Right kidney (tissue), 1 donor: ENCODE results near the gene ARMC7.

ENCODE experiments used
- DNase-seq: peaks from one replicate; pipeline ENCODE4 v3.0.0-alpha.2; 2016

ARMC7 gene

DNA sequence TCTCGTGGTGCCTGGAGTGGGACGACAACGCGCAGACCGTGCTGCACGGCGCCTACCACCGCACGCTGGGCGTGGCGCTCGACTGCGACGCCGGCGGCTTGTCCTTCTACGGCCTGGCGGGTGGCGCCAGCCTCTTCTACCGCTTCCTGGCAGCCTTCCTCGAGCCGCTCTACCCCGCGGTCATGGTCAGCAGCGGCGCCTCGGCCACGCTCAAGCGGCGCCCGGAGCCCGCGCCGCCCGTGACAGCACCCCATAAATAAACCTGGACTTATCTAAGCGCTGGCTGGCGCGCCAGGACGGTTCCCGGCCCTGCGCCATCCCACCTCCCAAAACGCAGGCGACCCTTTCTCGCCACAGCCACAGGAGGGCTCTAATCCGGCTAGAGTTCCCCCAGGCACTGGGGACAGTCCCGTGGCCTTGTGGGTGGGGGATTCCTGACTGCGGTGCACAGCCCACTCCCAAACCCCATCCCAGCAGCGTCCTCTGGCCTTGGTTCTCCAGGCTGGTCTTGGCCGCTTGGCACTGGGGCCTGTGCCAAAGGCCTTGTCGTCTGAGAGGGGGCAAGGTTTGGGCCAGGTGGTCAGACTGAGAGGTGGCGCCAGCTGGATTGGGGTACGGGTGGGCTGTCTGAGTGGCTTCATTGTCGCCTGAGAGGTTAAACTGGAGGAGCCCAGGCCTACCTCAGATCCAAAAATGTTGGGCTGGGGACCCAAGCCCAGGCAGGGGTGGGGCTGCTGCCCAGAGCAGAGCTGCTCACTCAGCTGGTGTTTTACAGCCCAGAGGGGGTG lies 32.1 kb upstream of the ARMC7 start:
- peak; percentile 88 for DNase-seq

DNA sequence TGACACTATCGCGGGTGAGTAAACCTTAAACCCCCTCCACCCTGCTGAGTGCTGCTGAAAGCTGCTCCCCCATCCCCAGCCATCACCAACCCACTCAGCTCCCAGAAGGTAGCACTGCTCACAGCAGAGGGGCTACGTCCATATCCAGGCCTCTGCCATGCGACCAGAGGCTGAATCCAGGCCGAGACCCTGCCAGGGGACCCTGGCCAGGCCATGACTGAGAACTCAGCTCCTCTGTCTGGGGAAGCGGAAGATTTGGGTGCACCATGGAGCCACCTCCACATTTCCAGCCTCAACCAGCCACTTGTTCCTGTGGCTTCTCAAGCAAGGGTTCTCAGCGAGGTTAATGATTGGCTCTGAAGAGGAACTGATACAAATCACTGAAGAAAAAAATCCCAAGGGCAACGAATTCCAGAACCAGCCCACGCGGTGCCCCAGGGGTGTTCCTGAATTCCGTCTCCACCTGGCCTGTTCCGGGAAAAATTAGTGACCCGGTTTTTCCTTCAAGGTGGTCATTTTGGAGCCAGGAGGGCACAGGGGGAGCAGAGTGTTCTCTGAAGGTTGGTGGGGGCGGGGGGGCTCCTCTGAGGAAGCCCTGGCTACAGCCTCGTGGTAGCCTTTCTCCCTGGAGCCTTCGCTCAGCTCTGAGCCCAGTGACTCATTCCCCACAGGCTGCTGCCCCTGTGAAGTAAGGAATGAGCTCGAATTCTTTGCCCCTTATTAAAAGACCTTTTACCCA lies 31.3 kb upstream of the ARMC7 start:
- DNase-seq = peak; percentile 66

DNA sequence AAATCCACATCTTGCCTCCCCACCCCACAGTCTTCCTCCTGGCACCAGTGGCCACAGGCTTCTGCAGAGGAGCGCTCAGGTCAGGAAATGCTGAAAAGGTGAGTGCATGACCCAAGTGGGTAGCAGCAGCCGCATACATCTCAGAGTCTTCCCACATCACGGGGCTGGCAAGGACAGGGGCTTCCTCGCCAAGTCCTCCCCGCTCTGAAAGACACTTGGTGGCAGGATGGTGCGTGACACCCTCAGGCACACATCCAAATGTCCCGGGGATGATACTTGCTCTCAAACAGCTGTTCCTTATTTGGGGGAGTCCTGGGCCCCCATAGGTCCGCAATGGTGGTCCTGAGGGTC lies 30.8 kb upstream of the ARMC7 start:
- DNase-seq = peak; percentile 49

DNA sequence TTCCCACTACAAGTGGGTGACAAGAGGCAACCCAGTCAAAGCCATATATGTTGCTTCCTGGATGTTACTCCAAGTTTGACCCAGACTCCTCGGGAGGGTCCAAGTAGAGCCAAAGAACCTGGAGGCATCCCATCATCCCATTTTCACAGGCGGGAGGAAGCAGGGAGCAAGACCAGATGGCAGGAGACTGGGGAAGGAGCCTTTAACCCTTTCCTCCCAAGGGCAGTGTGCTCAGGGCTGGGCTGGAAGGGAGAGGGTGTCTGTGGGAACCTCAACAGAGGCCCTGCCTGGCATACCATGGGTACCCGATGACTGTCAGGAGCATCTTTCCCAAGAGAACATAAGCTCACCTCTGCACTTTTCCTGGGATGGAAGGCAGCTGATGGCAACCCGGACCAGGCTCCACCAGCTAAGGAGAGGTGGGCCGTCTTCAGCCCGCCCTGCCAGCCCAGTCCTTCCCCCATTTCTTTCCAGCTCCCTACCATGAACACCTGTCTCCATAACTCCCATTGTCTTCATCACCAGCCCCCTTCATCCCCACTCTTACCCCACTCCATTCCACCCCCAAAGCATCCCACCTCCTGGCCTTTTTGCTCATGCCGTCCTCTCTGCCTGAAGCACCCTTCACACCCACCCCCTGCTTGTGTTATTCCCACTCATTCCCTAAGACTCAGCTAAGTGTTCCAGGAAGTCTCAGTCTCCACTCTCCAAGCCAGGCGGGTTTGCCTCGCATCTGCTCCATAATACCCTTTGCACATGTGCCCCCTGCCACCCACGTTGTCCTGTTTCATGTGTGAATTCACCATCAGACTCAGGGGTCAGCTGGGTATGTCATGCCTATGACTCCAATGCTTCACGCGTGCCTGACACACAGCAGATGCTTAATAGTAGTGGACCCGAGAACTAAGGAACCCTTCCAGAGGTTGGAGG lies 27.9 kb upstream of the ARMC7 start:
- no peak for DNase-seq

DNA sequence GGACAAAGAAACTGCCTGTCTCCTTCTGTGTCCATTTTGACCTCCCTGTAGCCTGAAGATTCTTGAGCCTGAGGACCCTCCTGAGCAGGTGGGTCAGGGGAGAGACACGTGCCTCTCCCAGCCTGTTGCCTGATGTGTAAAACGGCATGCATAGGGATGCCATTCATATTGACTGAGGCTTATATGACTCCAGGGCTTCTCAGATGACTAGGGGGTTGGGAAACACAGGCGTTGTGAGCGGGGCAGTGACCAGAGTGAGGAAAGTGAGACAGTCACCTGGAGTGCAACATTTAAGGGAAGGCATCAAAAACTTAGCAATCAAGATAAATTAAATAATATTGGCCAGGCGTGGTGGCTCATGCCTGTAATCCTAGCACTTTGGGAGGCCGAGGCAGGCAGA lies 27.1 kb upstream of the ARMC7 start:
- no peak for DNase-seq

DNA sequence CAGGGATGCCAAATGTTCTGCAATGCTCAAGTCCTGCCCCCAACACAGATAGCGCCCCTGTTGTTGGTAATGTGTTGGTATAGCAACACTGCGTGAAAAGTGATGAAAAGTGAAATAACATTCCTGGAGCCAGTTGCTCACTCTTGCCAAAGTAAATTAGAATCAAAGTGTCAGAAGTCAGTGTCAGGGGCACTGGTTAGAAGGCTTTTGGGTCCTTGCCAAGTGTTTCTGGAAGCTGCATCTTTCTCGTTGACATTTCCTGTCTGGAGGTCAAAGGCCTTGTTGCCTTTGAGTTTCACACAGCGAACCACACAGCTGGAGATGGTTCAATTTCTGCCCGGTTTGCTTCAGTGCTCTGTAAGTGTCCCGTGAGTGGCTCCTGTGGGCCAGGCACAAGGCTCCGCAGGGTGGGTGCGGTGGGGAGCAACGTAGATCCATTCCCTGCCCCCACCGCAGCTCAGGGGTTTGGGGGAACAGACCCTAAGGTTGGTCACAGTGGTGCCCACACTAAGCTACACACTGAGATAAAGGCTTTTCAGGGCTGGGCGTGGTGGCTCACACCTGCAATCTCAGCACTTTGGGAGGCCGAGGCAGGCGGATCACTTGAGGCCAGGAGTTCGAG lies 25.6 kb upstream of the ARMC7 start:
- no peak for DNase-seq

DNA sequence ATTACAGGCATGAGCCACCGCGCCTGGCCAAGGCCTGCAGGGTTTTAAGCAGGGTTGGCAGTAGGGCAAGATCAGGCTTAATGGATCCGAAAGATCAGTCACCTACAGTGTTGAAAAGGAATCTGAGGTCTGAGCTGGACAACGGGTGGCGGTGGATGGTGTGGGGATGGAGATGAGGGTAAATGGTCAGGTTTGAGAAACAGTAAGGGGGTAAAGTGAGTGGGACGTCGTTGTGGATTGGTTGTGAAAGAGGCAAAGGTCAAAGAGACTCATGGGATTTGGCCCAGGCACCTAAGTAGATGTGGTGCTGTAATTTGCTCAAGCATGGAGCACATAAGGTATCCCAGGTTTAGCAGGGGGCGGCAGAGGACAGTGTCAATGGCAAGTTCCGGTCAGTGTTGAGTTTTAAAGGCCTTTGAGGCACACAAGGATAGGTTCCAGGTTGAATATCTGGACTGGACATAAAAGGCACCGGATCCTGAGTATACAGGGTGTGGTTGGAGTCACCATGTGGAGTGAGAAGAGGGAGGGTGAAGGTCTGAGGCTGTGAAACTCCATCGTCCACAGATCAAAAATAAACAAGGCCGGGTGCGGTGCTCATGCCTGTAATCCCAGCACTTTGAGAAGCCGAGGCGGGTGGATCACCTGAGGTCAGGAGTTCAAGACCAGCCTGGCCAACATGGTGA lies 23.1 kb upstream of the ARMC7 start:
- no peak for DNase-seq

DNA sequence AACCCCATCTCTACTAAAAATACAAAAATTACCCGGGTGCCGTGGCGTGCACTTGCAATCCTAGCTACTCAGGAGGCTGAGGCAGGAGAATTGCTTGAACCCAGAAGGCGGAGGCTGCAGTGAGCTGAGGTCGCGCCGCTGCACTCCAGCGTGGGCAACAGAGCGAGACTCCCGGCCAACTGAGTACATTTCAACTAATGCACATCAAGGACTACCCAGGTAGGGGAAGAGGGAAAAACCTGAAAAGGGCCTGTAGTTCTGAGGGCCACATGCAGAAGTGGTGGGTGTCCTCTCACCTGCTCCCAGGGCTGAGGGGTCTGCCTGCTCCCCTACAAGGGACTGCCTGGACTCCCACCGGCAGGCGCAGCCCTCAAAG lies 22.6 kb upstream of the ARMC7 start:
- no peak for DNase-seq

DNA sequence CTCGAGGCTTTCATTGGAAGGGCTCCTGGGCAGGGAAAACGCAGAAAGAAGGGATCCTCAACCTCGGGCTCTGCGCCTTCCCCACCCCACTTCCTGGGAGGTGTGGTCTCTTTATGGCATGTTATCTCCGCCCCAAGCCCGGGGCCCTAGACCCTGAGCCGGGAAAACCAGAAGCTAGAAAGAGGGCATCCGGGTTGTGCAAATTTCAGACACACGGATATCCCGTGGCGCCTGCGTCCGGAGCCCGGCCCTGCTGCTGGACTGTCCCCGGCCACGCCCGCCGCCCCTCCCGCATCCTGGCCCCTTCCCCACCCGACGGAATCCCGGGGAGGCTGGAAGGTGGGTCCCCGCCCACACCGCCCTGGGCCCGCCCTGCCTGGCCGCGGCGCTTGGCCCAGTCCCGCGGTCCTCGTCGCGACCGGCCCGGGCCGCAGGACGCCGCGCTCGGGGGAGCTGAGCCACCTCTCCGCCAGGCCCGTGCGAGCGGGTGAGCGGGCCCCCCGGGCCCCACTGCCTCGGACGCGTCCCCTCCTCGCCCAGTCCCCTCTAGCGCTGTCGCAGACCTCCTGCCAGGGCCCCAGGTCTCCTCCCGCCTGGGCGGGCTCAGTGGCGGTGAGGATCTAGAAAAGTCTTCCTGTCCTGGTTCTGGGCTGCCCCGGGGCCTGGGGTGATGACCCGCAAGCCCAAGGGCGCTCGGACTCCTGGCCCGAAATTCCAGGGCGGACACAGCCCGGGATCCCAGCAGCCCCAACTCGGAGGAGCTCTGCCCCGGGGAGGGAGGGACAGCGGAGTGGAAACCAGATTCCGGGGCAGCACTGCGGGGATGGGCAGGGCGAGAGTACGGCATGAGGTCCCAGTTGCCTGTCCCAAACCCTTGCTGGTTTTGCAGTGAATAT lies 22.0 kb upstream of the ARMC7 start, which contains the start of gene SLC16A5:
Gene SLC16A5, plus strand, starts transcription at position 397 of the 896 bp plus-strand sequence. CDS start 5,683 bp downstream, outside the sequence.
- DNase-seq = peak; percentile 85

DNA sequence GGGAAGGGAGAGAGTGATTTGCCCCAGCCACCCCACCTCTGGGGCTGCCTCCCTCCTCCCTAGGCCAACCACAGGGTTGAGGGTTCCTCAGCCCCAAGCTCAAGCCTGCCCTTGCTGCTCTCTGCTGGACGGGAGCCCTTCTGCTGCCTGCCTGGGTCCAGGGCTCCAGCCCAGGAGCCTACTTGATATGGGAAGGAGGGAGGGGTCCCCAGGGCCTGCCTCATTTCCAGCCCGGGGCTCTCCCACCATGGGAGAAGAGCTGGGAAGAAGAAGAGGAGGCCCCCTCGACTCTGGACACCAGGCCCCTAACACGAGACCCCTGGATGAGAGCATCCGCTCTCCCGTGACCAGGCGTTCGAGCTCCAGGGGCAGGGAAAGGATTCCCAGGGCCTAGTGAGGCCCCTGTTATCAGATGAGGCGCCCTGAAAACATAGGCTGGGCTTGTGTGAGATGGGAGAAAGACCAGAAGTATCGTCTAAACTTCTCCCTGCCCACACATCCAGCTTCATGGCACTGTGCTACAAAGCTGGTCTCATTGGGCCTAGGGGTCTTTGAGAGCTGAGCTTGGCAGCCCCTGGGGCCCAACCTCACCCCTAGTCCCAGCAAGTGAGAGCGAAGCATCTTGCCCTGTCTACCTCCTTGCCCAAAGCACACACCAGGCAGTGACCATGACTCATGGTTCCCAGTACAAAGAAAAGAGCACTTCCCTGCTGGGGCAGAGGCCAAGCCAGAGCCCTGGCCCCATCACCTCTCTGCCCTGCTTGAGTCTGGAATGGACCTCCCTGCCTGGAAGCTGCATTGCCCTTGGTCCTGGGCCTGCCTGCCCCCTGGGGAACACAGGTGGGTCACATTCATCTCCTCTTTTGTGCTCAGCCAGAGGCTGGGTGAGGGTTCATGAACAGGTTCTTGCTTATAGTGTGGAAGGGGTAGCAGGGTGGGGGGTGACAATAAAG lies 21.0 kb upstream of the ARMC7 start:
- no peak for DNase-seq

DNA sequence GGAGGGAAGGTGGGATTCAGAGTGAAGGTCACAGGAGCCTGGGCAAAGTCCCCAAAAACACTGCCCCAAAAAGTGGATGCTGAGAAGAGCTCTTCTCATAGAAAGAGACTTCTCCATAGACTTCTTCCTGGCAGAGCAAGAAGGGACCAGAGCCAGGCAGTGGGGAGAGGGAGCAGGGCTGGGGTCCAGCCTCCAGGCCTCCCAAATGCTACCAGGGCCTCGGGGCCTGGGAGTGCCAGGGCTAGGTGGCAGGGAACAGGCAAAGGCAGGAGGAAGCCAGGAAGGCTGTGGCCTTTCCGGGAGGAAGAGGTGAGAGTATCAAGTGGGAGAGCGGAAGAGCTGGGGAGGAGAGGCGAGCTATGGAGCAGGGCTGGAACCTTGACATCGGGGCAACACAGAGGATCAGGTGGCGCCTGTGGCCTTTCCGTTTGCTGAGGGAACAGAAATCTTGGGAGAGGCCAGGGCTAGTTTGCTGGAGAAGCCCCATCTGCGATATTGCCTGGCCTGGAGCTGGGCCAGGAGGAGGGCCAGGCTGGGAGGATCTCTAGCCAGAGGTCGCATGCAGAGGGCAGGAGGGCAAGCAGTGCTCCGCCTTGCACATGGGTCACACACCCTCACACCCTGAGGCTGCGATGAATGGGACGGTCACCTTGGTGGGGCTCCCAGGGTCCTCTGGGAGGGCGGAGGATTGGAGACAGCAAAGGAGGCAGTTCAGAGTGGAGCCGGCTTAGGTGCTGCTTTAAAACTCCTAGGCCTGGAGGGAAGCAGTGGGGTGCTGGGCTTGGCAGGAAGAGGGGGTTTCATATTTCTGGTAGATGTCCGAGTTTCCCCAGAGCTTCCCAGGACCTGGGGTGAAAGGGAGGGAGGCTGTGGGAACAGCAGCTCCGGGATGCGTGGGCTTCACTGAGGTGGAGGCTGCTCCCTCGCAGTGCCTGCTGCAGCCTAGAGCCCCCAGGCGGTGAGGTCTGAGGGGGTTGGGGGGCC lies 18.6 kb upstream of the ARMC7 start:
- peak; percentile 45 for DNase-seq

DNA sequence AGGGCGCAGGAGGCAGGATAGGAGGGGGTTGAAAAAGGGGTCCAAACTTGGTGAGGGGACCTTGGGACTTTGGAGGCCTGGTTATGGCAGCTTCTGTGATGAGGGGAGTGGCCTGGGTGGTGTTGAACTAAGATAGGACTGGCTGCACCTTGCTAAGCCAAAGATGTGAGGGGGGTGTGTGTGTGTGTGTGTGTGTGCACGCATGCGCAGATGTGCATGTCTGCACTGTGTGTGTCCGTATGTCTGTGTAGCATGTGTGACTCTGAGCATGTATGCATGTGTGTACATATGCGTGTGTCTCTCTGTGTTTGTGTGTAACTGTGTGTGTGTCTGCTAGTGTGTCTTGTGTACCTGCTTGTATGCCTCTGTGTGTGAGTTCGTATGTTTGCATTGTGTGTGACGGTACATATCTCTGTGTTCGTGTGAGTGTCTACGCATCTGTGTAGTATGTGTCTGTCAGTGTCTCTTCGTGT lies 17.9 kb upstream of the ARMC7 start:
- no peak for DNase-seq

DNA sequence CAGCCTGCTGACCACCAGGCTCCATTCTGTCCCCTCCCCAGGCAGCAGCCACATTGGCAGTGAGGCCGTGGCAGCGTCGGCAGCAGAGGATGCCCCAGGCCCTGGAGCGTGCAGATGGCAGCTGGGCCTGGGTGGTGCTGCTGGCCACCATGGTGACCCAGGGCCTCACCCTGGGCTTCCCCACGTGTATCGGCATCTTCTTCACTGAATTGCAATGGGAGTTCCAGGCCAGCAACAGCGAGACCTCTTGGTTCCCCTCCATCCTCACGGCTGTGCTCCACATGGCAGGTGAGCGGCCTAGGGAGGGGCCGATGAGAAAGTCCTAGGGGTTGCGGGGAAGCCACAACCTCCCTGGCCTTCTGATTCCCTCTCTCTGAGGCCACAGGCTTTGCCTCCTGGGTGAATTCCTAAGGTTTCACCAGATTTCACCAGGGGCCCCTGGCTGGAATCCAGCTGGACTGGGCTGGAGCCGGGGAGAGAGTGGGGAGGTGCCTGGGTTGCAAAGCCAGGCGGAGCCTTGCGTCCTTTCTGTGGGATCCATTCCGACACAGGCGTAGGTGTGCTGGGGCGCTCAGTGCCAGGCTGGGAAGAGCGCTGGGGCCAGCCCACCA lies 16.1 kb upstream of the ARMC7 start:
- no peak for DNase-seq

DNA sequence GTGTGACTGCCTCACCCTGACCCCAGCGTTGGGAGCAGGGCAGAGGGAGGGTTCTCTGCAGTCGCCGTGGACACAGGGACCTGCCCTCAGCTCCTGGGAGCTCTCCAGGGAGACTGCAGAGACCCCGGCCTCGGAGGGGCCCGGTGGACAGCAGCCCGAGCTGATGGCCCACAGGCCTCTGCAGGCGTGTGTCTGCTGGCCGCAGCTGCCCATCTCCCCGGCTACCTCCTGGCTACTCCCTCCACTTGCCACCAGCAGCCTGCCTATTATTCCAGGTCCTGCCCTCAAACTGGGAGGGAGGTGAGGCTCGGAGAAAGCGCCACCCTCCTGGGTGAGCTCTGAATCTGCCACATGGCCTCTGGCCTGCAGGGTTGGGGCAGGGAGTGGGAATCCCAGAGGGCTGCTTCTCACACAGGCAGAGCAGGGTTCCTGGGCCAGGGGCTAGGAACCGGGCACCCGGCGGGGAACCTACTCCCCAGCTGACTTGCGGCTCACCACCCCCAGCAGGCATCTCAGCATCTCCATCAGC lies 14.8 kb upstream of the ARMC7 start:
- no peak for DNase-seq

DNA sequence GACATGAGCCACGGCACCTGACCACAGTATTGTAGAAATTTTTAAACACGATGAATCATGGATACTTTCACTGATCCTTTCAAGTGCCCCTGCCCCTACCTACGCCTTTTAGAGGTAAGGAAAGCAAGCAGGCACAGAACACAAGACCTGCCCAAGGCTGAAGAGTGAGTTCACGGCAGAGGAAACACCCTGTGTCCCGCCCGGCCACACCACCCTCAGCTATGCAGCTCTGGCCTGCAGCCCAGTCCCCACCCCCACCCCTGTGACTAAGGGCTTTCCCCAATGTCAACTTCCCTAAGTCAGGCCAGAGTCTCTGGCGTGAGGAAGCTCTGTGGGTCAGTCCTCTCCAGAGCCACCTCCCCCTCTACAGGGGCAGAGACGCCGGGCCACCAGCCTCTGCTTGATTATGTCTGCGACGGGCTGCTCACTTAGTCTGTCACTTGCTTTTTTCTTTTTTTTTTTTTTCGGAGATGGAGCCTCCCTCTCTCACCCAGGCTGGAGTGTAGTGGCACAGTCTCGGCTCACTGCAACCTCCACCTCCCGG lies 13.6 kb upstream of the ARMC7 start:
- no peak for DNase-seq

DNA sequence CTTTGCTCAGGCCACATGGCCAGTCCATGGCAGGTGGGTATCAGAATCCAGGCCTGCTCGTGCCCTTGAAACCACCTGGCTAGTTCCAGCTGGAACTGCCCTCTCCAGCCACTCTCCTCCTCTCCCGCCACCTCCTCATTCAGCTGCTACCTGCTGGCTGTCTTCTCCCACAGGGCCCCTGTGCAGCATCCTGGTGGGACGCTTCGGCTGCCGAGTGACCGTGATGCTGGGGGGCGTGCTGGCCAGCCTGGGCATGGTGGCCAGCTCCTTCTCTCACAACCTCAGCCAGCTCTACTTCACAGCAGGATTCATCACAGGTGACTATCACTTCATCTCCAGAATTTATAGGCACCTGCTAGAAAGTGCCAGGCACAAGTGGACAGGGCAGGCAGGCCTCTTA lies 11.9 kb upstream of the ARMC7 start:
- DNase-seq = no peak

DNA sequence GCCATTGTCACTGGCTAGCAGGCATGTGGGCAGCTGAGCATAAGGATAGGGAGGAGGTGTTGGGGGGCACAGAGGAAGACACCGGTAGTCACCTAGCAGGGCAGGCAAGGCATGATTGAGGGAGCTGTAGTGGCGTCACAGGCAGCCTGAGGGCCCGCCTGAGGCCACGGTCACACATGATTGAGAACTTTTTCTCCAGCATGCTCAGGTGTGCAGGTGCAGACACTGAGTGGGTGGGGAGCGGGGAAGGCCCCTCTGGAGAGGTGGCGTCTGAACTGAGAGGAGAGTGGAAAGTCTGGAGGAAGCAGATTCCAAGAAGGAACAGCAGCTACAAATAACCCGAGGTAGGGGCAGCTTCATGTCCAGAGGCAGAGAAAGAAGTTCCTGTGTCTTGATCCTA lies 10.9 kb upstream of the ARMC7 start:
- no peak for DNase-seq
